ENCODE data around the gene LIN7B.

Gene LIN7B, protein sequence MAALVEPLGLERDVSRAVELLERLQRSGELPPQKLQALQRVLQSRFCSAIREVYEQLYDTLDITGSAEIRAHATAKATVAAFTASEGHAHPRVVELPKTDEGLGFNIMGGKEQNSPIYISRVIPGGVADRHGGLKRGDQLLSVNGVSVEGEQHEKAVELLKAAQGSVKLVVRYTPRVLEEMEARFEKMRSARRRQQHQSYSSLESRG

DNA sequence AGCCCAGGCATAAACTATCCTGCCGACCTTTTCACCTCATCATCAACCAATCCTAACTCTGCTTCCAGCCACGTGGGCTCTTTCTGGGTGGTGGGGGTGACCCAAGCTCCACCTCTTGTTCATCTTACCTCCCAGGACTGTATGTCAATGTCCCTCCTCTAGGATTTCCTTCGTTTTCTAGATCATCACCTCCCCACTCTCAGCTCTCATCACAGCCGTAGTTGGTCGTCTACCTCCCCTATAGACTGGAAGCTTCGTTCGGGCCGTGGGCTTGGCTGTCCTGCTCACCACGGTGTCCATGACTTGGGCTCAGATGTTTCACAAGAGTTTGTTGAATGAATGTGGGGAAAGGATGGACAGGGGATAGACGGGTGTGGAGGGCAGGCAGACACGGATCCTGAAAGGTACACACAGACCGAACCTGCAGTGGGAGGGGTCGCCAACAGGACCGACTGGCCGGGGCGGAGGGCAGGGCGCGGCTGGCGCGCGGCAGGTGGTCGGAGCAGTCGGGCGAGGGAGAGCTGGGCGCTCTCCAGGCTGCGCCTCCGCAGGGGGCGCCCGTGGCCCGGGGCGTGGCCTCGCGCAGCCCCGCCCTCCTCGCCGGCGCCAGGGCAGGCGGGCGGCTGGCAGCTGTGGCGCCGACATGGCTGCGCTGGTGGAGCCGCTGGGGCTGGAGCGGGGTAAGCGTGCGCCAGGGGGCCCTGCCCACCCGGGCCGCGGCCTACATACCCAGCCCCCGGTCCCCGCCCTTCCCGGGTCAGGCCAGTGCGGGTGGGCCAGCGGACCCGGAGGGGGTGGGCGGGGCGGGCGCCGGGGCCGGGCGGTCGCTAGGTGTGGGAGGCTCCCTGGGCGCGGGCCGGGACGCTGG, at the start of gene LIN7B:
LIN7B (plus strand) TSS at position 609 of the 868 bp plus-strand sequence; CDS start at position 644, 35 bp downstream.
- DNase-seq: peak; percentile 76 to 84 (median 83)

GRCh38 chr19:49064768-49065611, 49.2 kb upstream of the LIN7B start, which contains the start of gene NTF4:
TSS of gene NTF4 (minus strand) at chr19:49064818. CDS start at chr19:49061997, 2,821 bp downstream.
- peak in 1 of 3 experiments; percentile 9 for DNase-seq

DNA sequence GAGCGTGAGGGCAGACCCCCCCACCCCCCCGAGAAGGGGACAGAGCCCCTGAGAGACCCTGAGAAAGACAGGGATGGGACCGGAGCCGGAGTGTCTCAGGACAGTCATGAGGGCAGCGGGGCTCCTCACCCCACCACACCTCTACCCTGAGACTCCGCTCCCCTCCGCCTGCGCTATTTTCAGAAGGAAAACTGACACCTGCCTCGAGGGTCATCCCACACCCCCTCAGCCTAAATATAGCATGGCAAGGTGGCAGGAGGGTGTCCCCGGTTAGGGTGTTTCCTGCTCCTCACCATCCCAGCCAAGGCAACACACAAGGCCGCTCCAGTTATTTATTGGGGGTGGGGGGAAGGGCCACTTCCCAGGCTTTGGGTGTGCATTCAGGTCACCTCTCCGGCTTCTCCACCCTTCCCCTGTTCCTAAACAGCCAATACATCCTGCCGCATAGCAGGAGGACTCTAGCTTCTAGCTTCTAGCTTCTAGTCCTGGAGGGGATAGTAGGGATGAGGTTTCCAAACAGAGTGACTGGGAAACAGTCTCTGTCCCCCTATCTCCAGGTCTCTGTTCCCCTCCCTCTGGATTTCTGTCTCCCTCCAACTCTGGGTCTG, 48.2 kb upstream of the LIN7B start:
- no peak for DNase-seq

DNA sequence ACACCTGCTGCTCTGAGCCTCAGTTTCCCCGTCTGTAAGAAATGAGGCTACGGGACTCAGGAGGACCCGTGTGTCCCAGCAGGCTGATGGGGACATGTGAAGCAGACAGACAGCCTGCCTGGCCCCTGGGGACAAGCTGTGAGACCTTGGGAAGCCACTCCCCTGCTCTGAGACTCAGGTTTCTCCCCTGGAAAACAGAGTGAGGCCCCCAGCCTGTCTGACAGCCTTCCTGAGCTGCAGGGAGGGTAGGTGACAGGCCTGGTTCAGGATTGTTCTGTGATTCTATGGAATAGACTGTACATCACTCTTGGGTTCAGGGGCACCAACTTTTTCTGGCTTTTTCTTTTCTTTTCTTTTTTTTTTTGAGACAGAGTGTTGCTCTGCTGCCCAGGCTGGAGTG, 46.6 kb upstream of the LIN7B start:
- no peak for DNase-seq

- no peak for DNase-seq
These were observed 45.1 kb upstream of the LIN7B start for GRCh38 chr19:49069026-49069425.

DNA sequence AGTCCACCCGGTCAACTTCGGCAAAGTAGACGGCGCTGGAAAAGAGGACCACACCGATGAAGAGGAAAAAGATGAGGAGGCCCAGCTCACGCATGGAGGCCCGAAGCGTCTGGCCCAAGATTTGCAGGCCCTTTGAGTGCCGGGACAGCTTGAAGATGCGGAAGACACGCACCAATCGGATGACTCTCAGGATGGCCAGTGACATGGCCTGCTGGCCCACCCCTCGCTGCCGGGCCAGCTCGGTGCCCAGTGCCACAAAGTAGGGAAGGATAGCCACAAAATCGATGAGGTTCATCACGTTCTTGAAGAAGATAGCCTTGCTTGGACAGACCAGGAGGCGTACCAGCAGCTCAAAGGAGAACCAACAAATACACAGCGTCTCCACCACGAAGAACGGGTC, 43.8 kb upstream of the LIN7B start:
- DNase-seq: no peak

DNA sequence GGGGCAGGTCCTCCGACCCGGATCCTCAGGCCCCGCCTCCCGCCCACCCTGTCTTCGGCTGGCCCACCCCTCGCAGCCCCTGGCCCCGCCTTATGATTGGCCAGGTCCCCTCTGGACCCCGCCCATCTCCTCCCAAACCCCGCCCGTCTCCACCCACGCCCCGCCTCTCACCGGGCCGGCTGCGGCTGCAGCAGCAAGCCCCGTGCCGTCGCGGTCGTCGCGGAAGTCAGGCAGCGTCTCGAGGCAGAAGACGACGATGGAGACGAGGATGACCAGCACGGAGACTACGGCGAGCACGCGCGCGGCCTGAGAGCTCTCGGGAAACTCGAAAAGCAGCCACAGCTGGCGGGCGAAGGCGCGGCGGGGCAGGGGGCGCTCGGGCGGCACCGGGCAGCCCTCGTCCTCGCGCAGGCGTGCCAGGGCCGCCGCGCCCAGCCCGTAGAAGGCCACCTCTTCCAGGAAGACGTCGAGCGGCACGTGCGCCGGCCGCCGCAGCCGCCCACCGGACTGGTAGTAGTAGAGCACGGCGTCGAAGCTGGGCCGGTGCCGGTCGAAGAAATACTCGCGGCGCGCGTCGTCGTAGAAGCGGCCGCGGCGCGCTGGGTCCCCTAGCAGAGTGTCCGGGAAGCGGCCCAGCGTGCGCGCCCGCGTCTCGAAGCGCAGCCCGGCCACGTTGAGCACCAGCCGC, 42.2 kb upstream of the LIN7B start:
- no peak for DNase-seq

GRCh38 chr19:49073514-49074378, 40.4 kb upstream of the LIN7B start:
- DNase-seq: peak in 1 of 3 experiments; percentile 25

GRCh38 chr19:49074869-49075268, 39.3 kb upstream of the LIN7B start:
- DNase-seq: peak; percentile 37 to 63 (median 59)

GRCh38 chr19:49080392-49080791, 33.8 kb upstream of the LIN7B start:
- DNase-seq: no peak

GRCh38 chr19:49081273-49081672, 32.9 kb upstream of the LIN7B start:
- DNase-seq: no peak

DNA sequence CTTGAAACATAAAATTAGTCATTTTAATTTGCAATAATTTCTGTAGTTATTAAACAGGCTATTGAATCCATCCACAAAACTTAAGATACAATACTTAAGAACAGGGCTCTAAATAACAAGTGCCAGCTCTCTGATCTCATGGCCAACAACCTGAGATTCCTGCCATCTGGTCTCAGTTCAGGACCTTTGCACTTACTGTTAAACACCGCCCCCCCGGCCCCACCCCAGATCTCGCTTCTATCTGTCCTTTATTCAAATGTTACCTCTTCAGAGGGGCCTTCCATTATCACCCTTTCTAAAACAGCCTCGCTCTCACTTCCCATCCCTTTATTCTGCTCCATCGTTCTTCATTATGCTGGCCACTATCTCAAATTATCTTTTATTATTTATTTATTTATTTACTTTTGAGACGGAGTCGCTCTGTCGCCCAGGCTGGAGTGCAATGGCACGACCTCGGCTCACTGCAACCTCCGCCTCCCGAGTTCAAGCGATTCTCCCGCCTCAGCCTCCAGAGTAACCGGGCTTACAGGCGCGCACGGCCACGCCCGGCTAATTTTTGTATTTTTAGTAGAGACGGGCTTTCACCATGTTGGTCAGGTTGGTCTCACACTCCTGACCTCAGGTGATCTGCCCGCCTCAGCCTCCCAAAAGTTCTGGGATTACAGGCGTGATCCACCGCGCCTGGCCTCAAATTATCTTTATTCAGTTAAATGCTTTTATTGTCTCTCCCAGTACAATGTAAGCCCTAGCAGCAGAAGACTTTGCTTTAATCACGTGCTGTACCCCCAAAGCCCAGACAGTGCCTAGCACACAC, 29.8 kb upstream of the LIN7B start:
- no peak for DNase-seq

DNA sequence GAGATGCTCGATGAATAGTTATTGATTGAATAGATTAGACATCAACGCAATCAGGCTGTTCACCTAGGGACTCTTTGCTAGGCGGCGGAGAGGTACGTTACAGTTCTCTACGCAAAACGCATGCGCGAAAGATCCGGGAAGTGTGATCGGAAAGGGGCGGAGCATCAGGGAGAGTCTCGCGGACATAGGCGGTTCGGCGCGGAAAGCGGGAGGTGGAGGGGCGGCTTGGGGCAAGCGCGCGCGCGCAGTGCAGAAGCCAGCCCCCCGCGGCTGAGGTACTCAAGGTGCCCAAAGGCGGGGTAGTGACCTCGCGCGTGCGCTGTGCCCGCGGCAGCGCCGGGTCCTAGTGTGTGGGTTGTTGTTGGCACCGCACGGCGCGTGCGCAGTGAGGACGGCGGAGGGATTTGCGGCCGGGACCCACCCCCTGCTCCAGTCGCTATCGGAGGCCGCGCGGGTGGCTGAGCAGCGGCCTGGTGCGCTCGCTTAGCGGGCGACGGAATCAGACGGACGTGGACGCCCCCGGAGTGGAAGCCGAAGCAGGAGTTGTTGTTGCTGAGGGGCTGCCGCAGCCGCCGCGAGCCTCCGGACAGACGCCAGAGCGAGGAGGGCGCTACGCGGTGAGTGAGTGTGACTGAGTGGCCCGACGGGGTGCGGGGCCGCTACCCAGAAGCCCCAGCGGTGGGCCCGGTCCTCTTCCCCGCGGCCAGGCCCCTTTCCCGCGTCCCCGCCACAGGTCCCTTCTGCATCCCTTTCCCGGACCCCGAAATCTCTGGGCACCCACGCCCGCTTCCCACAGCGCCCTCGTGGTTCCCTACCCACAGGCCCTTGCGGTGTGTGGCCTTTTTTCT, 28.9 kb upstream of the LIN7B start, which contains the start of gene SNRNP70:
SNRNP70 (plus strand) TSS at position 432 of the 848 bp plus-strand sequence. CDS start 964 bp downstream, outside the sequence.
- DNase-seq: peak; percentile 99 to 100 (median 99)

DNA sequence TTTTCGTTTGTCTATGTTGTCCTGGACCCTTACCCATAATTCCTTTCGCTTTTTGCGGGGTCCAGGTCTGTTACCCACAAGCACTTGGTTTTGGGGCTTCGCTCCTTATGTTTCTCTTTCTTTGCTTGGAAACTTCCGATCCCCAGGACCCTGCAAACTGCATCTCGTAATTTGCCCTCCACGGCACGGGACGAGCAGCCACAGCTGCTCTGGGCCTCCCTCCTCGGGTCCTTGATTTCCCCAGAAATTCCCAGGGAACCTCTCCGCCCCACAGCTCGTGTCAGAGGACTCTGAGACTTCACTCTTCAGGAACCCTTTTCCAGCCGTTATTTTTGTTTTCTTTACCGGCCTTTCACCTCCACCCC, 28.3 kb upstream of the LIN7B start:
- no peak for DNase-seq

DNA sequence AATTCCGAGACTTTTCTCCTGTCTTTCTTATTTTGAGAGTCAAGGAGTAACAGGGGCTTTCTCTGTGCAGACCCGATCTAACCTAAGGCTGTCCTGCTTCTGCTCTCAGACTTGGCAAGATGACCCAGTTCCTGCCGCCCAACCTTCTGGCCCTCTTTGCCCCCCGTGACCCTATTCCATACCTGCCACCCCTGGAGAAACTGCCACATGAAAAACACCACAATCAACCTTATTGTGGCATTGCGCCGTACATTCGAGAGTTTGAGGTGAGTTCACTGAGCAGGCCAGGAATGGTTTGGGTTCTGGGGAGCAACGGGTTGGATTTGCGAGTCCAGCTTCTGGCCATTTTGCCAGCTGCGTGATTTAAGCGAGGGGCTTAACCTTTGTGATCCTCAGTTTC, 27.9 kb upstream of the LIN7B start:
- DNase-seq: no peak

DNA sequence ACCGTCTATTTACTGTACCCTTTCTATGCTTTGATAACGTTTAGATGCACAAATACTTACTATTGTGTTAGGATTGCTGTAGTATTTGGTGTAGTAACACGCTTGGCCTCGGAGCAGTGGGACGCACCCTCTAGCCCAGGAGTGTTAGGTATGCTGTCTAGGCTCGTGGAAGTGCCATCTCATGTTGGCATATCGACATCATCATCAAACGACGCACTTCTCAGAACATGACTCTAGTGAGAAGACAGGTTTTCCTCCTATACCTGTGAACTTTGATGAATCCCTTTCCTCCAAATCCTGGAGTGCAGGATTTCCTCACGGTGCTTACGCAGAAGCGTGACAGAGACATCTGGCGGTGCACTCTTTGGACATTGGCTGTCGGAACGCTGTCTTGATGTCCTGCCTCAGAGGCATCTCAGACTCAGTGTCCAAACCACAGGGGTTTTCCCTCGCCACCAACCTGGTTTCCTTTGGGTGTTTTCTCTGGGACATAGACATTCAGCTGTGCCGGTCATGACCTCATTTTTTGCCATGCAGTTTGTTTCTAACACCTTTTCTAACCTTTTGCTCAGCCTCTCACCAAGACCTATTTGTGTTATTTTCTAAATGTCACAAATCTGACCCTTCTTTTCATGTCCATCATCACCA, 22.7 kb upstream of the LIN7B start:
- no peak for DNase-seq

GRCh38 chr19:49092686-49093085, 21.5 kb upstream of the LIN7B start:
- no peak for DNase-seq
